GM10266 (cell line): ENCODE measurements around the gene THSD7B.

ENCODE experiments used
- DNase-seq: peaks from one replicate; pipeline ENCODE4 v3.0.0; 2012; ENCODE audit errors: extremely low spot score
- TF ChIP-seq, protein P1 (sequence below): IDR thresholded peaks from 2 replicates; pipeline ENCODE4 v1.5.1; 2012; ENCODE audit warnings: mild to moderate bottlenecking, low read depth; ENCODE audit not compliant: control insufficient read depth, insufficient read depth; ENCODE audit errors: missing control alignments

Gene THSD7B

DNA sequence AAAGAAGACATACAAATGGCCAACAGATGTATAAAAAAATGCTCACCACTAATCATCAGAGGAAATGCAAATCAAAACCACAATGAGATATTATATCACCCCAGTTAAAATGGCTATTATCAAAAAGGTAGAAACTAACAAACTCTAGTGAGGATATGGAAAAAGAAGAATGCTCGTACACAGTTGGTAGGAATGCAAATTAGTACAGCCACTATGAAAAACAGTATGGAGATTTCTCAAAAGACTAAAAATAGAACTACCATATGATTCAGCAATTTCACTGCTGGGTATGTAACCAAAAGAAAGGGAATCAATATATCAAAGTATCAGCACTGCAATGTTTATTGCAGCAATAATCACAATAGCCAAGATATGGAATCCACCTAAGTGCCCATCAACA is 679.6 kb downstream of the THSD7B start:
- DNase-seq: no peak
- TF ChIP-seq, protein P1, sequence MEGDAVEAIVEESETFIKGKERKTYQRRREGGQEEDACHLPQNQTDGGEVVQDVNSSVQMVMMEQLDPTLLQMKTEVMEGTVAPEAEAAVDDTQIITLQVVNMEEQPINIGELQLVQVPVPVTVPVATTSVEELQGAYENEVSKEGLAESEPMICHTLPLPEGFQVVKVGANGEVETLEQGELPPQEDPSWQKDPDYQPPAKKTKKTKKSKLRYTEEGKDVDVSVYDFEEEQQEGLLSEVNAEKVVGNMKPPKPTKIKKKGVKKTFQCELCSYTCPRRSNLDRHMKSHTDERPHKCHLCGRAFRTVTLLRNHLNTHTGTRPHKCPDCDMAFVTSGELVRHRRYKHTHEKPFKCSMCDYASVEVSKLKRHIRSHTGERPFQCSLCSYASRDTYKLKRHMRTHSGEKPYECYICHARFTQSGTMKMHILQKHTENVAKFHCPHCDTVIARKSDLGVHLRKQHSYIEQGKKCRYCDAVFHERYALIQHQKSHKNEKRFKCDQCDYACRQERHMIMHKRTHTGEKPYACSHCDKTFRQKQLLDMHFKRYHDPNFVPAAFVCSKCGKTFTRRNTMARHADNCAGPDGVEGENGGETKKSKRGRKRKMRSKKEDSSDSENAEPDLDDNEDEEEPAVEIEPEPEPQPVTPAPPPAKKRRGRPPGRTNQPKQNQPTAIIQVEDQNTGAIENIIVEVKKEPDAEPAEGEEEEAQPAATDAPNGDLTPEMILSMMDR: no peak

DNA sequence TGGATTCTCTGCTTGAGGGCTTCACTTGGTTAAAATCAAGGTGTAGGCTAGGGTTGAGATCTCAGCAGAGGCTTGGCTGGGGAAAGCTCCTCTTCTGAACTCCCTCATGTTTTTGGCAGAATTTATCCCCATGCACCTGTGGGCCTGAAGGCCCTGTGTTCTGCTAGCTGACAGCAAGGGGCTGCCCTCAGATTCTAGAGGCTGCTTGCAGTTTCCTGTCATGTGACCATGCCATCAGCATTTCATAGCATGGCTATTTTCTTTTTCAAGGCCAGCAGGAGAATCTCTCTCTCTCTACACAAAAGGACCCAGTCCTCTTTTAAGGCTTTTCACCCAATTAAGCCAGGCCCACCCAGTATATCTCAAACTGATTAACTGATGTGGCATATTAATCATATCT is 684.1 kb downstream of the THSD7B start:
- TF ChIP-seq, protein P1: no peak
- no peak for DNase-seq

GRCh38 chr2:137454886-137455285 is 689.5 kb downstream of the THSD7B start:
- TF ChIP-seq, protein P1: no peak

DNA sequence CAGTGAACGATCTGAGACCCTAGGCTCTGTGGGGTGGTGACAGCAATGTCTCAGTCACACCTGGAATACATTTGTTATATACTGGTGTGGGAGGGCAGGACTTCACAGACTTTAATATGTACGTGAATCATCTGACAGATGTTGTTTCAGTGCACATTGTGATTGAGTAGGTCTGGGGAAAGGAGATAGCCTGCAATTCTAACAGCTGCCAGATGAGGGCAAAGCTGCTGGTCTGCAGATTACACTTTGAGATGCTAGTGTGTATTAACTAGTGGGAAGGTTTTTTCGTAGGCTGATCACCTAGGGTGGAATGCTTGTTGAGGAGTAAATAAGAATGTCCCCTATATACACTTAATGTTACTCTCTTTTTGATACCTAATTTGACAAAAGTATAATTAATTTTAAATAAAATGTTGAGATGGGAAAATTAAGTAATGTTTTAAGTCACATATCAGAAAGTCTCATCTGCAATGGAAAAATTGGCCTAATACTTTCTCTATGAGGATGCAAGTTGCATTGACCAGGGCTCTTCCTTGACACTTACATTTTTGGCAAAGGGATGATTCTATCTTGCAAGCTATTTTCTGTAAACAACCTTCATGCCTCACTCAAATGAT is 702.0 kb downstream of the THSD7B start:
- DNase-seq: peak; percentile 10
- TF ChIP-seq, protein P1: peak; percentile 69

More at GRCh38 chr2:137454886-137455285, 689.5 kb downstream of the THSD7B start:
- DNase-seq: no peak

DNA sequence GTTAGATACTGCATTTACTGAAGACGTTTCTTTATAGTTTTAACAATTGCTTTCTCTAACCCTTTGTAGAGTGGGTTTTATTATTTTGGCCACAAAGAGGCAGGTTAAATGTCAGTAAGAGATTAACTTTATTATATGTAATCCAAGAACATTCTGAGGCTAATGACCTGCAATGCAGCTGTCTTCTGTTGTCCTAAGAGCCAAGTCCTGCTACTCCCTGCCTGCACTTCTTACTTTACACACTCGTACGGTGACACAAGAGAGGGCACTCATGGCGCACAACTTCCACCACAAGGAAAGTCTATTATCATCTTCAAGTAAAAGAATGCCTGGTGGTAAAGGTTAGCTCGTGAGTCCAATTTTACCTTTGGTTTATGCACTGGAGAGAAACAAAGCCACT is 727.9 kb downstream of the THSD7B start:
- DNase-seq: no peak
- TF ChIP-seq, protein P1: no peak

GRCh38 chr2:137500599-137500998 is 735.3 kb downstream of the THSD7B start:
- TF ChIP-seq, protein P1: no peak
- DNase-seq: no peak

DNA sequence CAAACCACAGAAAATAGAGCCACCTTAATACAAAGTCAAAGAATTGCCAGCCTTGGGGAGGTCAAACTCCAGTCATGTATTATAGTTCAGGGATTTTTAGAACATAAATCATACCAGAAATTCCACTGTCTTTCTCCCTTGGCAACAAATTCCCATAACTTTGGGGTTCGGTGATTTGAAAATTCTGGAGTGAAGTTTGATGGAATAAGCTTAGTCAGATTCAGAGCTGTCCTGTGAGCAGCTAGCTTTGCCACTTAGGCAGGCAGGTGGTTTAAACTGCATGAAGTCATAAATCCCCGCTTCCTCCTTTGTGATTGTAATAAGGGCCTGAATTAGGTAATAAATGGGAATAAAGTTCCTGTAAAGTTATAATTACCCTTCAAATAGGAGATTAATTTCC is 741.9 kb downstream of the THSD7B start:
- no peak for DNase-seq
- TF ChIP-seq, protein P1: no peak
